Fibroblast of lung (primary cell): ENCODE results near the gene BTAF1.

Experiments
- CTCF ChIP-seq, 2 donors: IDR thresholded peaks in 1 of 2; conservative IDR thresholded peaks in 1 of 2; 1 replicate in 1 of 2; 2 replicates in 1 of 2; pipeline ENCODE4 v1.5.1; 2011 to 2012; ENCODE audit warnings: low read length in 2 of 2, control low read depth in 1 of 2, inconsistent platforms in 1 of 2, low read depth in 1 of 2, mild to moderate bottlenecking in 1 of 2
- EZH2 ChIP-seq: IDR thresholded peaks from 2 replicates; pipeline ENCODE4 v1.5.1; 2012; ENCODE audit warnings: low read length, control low read depth, mild to moderate bottlenecking; ENCODE audit errors: missing control alignments

DNA sequence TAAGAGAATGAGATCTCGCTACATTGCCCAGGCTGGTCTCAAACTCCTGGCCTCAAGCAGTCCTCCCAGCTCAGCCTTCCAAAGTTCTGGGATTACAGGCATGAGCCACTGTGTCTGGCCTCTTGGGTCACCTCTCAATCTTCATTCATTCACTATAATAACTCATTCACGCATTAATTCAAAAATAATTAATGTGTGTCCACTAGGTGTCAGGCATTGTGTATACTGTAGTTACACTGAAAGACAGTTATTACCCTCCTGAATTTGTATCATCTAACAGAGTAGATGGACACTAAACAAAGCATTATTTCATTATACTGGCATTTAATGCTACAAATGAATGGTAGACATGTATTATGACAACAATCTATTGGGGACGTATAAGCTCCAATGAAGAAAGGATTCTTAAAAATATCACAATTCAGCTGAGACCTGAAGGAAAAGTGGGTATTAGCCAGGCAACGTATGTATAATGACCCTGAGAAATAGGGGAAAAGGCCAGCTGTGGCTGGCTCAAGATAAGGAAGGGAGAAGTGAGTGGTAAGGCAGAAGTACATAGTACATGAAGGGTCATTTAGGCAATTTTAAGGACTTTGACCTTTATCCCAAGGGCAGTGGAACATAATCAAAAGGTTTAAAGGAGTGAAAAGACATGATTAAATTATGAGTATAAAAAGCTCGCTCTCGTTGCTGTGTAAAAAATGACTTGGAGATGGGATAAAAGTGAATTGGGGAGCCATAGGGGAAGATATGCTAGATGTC, 150.7 kb downstream of the BTAF1 start:
- TF ChIP-seq CTCF (conservative IDR thresholded peaks at IDR 0.05 in 1 of 2, IDR thresholded peaks at IDR 0.05 in 1 of 2; ENCODE audit: low read depth in 1 of 2, low read length in 2 of 2) (no peak), EZH2 (no peak)
